OCI-LY7 (cell line): ENCODE data around the gene NRCAM. TPM values are rescaled to one million over a fixed set of nuclear protein-coding genes. Genes with fewer than 3 reads are reported as not detected.

Experiments
- BruUV-seq: library from RNA; stranded (reverse); fragments of 400-500 nt; replicated peaks from 2 replicates; lab custom pipeline; 2021; lab: Mats Ljungman, UMichigan
- CTCF ChIA-PET: fragments of 300-600 bp; sonication (Branson Sonifier 250); formaldehyde crosslinking; loops from one replicate; lab custom pipeline; 2022; ENCODE audit warnings: antibody characterized with exemption; ENCODE audit not compliant: unreplicated experiment; lab: Charles Lee
- POLR2A ChIA-PET: fragments of 300-600 bp; sonication (Branson Sonifier 250); formaldehyde crosslinking; loops from one replicate; lab custom pipeline; 2022; ENCODE audit warnings: antibody characterized with exemption; lab: Charles Lee
- DNase-seq: peaks from one replicate; pipeline ENCODE4 v3.0.0-alpha.2; 2015; ENCODE audit warnings: low spot score
- H2AFZ ChIP-seq: fragments of 200-600 bp; sonication (generic), shearing (Covaris generic); 2 replicates; pipeline ENCODE4 v1.6.1; 2014; ENCODE audit warnings: mild to moderate bottlenecking, antibody characterized with exemption, low read length, moderate library complexity
- H3K27ac ChIP-seq: fragments of 200-600 bp; sonication (generic); 2 replicates; pipeline ENCODE4 v1.5.1; 2014; ENCODE audit warnings: mixed run types, low read depth, mild to moderate bottlenecking, moderate library complexity, low read length, inconsistent platforms; ENCODE audit not compliant: poor library complexity, severe bottlenecking
- H3K36me3 ChIP-seq: fragments of 200-600 bp; sonication (generic); 2 replicates; pipeline ENCODE4 v1.6.1; 2014; ENCODE audit warnings: mild to moderate bottlenecking, antibody characterized with exemption, low read length, moderate library complexity, mixed read lengths; ENCODE audit not compliant: insufficient read depth
- H3K4me1 ChIP-seq: fragments of 200-600 bp; sonication (generic); 2 replicates; pipeline ENCODE4 v1.5.1; 2014; ENCODE audit warnings: mild to moderate bottlenecking, low read length; ENCODE audit not compliant: insufficient read depth, poor library complexity, severe bottlenecking
- H3K4me2 ChIP-seq: fragments of 200-600 bp; sonication (generic); 2 replicates; pipeline ENCODE4 v1.6.1; 2014; ENCODE audit warnings: mild to moderate bottlenecking, low read length
- H3K4me3 ChIP-seq: fragments of 200-600 bp; sonication (generic); 2 replicates; pipeline ENCODE4 v1.5.1; 2014; ENCODE audit warnings: mild to moderate bottlenecking, low read depth, low read length; ENCODE audit not compliant: poor library complexity, severe bottlenecking
- H3K79me2 ChIP-seq: fragments of 200-600 bp; sonication (generic); 2 replicates; pipeline ENCODE4 v1.6.1; 2016; ENCODE audit warnings: low read depth, mild to moderate bottlenecking, low read length, moderate library complexity, mixed read lengths; ENCODE audit not compliant: insufficient read depth
- H3K9me2 ChIP-seq: fragments of 200-600 bp; sonication (generic); 2 replicates; pipeline ENCODE4 v1.6.1; 2016; ENCODE audit warnings: mild to moderate bottlenecking, low read length, mixed read lengths; ENCODE audit not compliant: insufficient read depth
- H3K9me3 ChIP-seq: fragments of 200-600 bp; sonication (generic); 2 replicates; pipeline ENCODE4 v1.6.1; 2014; ENCODE audit warnings: mild to moderate bottlenecking, mixed run types, low read length, mixed read lengths
- H4K20me1 ChIP-seq: fragments of 200-600 bp; sonication (generic); 2 replicates; pipeline ENCODE4 v1.6.1; 2014; ENCODE audit warnings: mild to moderate bottlenecking, antibody characterized with exemption, low read length, moderate library complexity, mixed read lengths; ENCODE audit not compliant: insufficient read depth
- CTCF ChIP-seq: fragments of 200-600 bp; sonication (generic); conservative IDR thresholded peaks from 2 replicates; pipeline ENCODE4 v1.5.1; 2014; ENCODE audit warnings: mild to moderate bottlenecking, antibody characterized with exemption, low read length, moderate library complexity, mixed read lengths
- EZH2phosphoT487 ChIP-seq: fragments of 200-600 bp; sonication (generic); IDR thresholded peaks from 2 replicates; pipeline ENCODE4 v1.6.1; 2018; ENCODE audit warnings: low read depth, borderline replicate concordance, mild to moderate bottlenecking, mixed run types, antibody characterized with exemption, low read length, moderate library complexity, mixed read lengths
- intact Hi-C: fragments of 100-400 bp; cut with micrococcal nuclease; formaldehyde crosslinking; loops from one replicate; pipeline ENCODE4 v1.10.0; 2022; ENCODE audit not compliant: unreplicated experiment
- total RNA-seq, 2 experiments: library from RNA; depleted of rRNA in 1 of 2; stranded (reverse); fragments of >200 nt in 1 of 2; shearing (Covaris generic) in 1 of 2; gene quantifications; 2 replicates each; pipeline ENCODE4 v1.2.3, GENCODE V29; 2014 to 2022

NRCAM gene
- total RNA-seq, 2 experiments from 2014 or later = not detected

GRCh38 chr7:108129018-108129965 lies 326.9 kb downstream of the NRCAM start:
- Histone ChIP-seq H3K27ac (no peak overlapping the region), H3K9me2 (no peaks in the 10 kb centered on the region; the same call in 1 of the 2 replicates), H3K9me3 (no peaks in the 10 kb centered on the region), H2AFZ (no peak overlapping the region), H3K4me1 (no peaks in the 10 kb centered on the region), H3K4me2 (no peak overlapping the region), H3K36me3 (no peaks in the 10 kb centered on the region), H3K79me2 (no peaks in the 10 kb centered on the region), H3K4me3 (no peak overlapping the region), H4K20me1 (no peaks in the 10 kb centered on the region)
- no peak for DNase-seq
- intact Hi-C loops = no loop called here
- ChIA-PET CTCF (no interaction called here), POLR2A (interaction anchor here (0.6 to 0.7 kb wide), 2 partner anchors 35 to 1105 kb away, joined by 4 read pairs; no protein-coding TSS in a partner anchor)
- TF ChIP-seq EZH2phosphoT487 = no peak
- TF ChIP-seq CTCF = no peak
- no TSS peak for BruUV-seq

- no peak overlapping the region for H2AFZ ChIP-seq
- H3K9me2 ChIP-seq = no peaks in the 10 kb centered on the region
- TF ChIP-seq CTCF = no peak
- no peak for TF ChIP-seq EZH2phosphoT487
- no peak overlapping the region for H3K4me3 ChIP-seq
- H3K27ac ChIP-seq = no peak overlapping the region
- H3K4me2 ChIP-seq = no peak overlapping the region
- BruUV-seq = no TSS peak
- ChIA-PET POLR2A (no interaction called here), CTCF (no interaction called here)
- intact Hi-C loops = no loop called here
- H3K36me3 ChIP-seq = no peaks in the 10 kb centered on the region
- no peaks in the 10 kb centered on the region for H3K4me1 ChIP-seq
- no peaks in the 10 kb centered on the region for H3K9me3 ChIP-seq
- no peak for DNase-seq
- H4K20me1 ChIP-seq = no peaks in the 10 kb centered on the region
- no peaks in the 10 kb centered on the region for H3K79me2 ChIP-seq
Observed at GRCh38 chr7:108128514-108128913, 327.7 kb downstream of the NRCAM start.

- Histone ChIP-seq H2AFZ (no peak overlapping the region), H3K27ac (no peak overlapping the region), H3K9me2 (no peaks in the 10 kb centered on the region), H3K9me3 (no peaks in the 10 kb centered on the region), H3K79me2 (no peaks in the 10 kb centered on the region), H3K36me3 (no peaks in the 10 kb centered on the region), H3K4me3 (no peak overlapping the region), H4K20me1 (no peaks in the 10 kb centered on the region), H3K4me1 (no peaks in the 10 kb centered on the region), H3K4me2 (no peak overlapping the region)
- TF ChIP-seq EZH2phosphoT487 (no peak), CTCF (no peak)
- POLR2A ChIA-PET = no interaction called here
- no peak for DNase-seq
- CTCF ChIA-PET = no interaction called here
- BruUV-seq = no TSS peak
- intact Hi-C loops = no loop called here
Observed at GRCh38 chr7:108127461-108127860, 328.8 kb downstream of the NRCAM start.
